Right lobe of liver (tissue), 6 donors: ENCODE results near the gene RAB37. TPM values are rescaled to one million over a fixed set of nuclear protein-coding genes. Genes with fewer than 3 reads are reported as not detected.

Experiments
- ATAC-seq, 4 donors: fragments of 200-7000 bp; cut with Tn5 transposase; one replicate each; pipeline ENCODE4 v1.9.1; 2020; ENCODE audit warnings: mild to moderate bottlenecking in 4 of 4, moderate library complexity in 4 of 4
- DNase-seq, 3 donors: peaks; one replicate each; pipeline ENCODE4 v3.0.0-alpha.2; 2020
- H3K27ac ChIP-seq, 3 donors: fragments of 200-600 bp; one replicate each; pipeline ENCODE4 v1.8.0; 2022
- H3K27me3 ChIP-seq, 2 donors: fragments of 200-600 bp; one replicate each; pipeline ENCODE4 v1.8.0; 2022
- H3K36me3 ChIP-seq, 4 donors: fragments of 200-600 bp; sonication (generic) in 1 of 4; one replicate each; pipeline versions ENCODE4 v1.5.1 to v1.8.0; 2017 to 2022; ENCODE audit warnings: control low read depth in 1 of 4
- H3K4me1 ChIP-seq, 4 donors: fragments of 200-600 bp; sonication (generic) in 1 of 4; one replicate each; pipeline versions ENCODE4 v1.5.1 to v1.8.0; 2017 to 2022; ENCODE audit warnings: control low read depth in 1 of 4
- H3K4me3 ChIP-seq, 3 donors: fragments of 200-600 bp; one replicate each; pipeline ENCODE4 v1.8.0; 2022
- H3K9me3 ChIP-seq, 4 donors: fragments of 200-600 bp; sonication (generic) in 1 of 4; one replicate each; pipeline versions ENCODE4 v1.5.1 to v1.8.0; 2017 to 2022; ENCODE audit warnings: control low read depth in 1 of 4
- CTCF ChIP-seq, 4 donors: fragments of 200-600 bp in 3 of 4; fragments of 450-650 bp in 1 of 4; IDR thresholded peaks; one replicate each; pipeline versions ENCODE4 v1.5.1 to v1.8.0; 2016 to 2022; ENCODE audit warnings: antibody characterized with exemption in 4 of 4, mild to moderate bottlenecking in 2 of 4
- POLR2A ChIP-seq: fragments of 450-650 bp; IDR thresholded peaks from one replicate; pipeline ENCODE4 v1.6.1; 2017; ENCODE audit warnings: antibody characterized with exemption, mild to moderate bottlenecking
- WGBS: methylation state at CpG from one replicate; pipeline ENCODE4 v1.1.6; 2018; ENCODE audit warnings: low coverage, low lambda C conversion rate; ENCODE audit not compliant: insufficient coverage; ENCODE audit errors: missing lambda C conversion rate; 5-methylcytosine and 5-hydroxymethylcytosine counted together
- intact Hi-C, 2 donors: fragments of 100-400 bp; cut with DNase I; formaldehyde crosslinking; loops; one replicate each; pipeline versions ENCODE4 v1.11.2 to v1.14.1; 2022
- total RNA-seq, 6 experiments: library from RNA; depleted of rRNA in 2 of 6; stranded (reverse); fragments of >200 nt in 2 of 6; fragmentation: NEBNext Ultra II Directional in 3 of 6; extraction: Animal tissue kit (Norgen Biotek cat#: 25700) in 3 of 6; gene quantifications; one replicate each; pipeline versions ENCODE4 v1.1.0 to v1.2.4, GENCODE V29; 2016 to 2023
- donor health status: DM: no; HTN: yes; CAD: no.
- donor health status: DM: no; HTN: no; CAD: no.
- donor health status: DM: no; HTN: no; CAD: no.
- donor health status: DM: no; HTN: yes; CAD: no.
- donor health status: DM: no; HTN: yes; CAD: no.

RAB37 gene
- total RNA-seq, 6 experiments from 2014 or later = 5.0 to 14.4 (median 9.0) TPM

- Histone ChIP-seq H3K4me3 (no peak overlapping the region), H3K27ac (no peak overlapping the region), H3K9me3 (no peaks in the 10 kb centered on the region), H3K27me3 (no peaks in the 10 kb centered on the region), H3K4me1 (no peaks in the 10 kb centered on the region), H3K36me3 (no peaks in the 10 kb centered on the region)
- 82% methylated on average over 4 of the region's 4 CpGs for WGBS
- TF ChIP-seq CTCF (IDR thresholded peaks at IDR 0.05) (no peak), POLR2A (no peak)
- no peak for ATAC-seq
- no peak for DNase-seq
- intact Hi-C loops = no loop called here
These were observed 16.6 kb upstream of the RAB37 start for GRCh38 chr17:74720506-74720905.

GRCh38 chr17:74722782-74723181 is 14.3 kb upstream of the RAB37 start:
- Histone ChIP-seq H3K27me3 (no peaks in the 10 kb centered on the region), H3K9me3 (no peaks in the 10 kb centered on the region), H3K4me1 (no peaks in the 10 kb centered on the region), H3K4me3 (no peak overlapping the region), H3K27ac (no peak overlapping the region), H3K36me3 (no peaks in the 10 kb centered on the region)
- no peak for TF ChIP-seq POLR2A
- TF ChIP-seq CTCF (IDR thresholded peaks at IDR 0.05) = no peak
- ATAC-seq (no peak), DNase-seq (no peak)
- intact Hi-C loops = no loop called here
- WGBS = 88% methylated on average over 4 of the region's 4 CpGs

GRCh38 chr17:74723891-74724290 is 13.2 kb upstream of the RAB37 start:
- intact Hi-C loops = no loop called here
- Histone ChIP-seq H3K4me3 (no peak overlapping the region), H3K27ac (no peak overlapping the region), H3K9me3 (no peaks in the 10 kb centered on the region), H3K36me3 (no peaks in the 10 kb centered on the region), H3K27me3 (no peaks in the 10 kb centered on the region), H3K4me1 (no peaks in the 10 kb centered on the region)
- no peak for ATAC-seq
- 58% methylated on average over 5 of the region's 5 CpGs for WGBS
- TF ChIP-seq CTCF (IDR thresholded peaks at IDR 0.05) = no peak
- no peak for TF ChIP-seq POLR2A
- no peak for DNase-seq

GRCh38 chr17:74725111-74725510 is 11.9 kb upstream of the RAB37 start:
- intact Hi-C loops = no loop called here
- TF ChIP-seq CTCF (IDR thresholded peaks at IDR 0.05) (no peak), POLR2A (no peak)
- Histone ChIP-seq H3K36me3 (no peaks in the 10 kb centered on the region), H3K4me1 (no peaks in the 10 kb centered on the region), H3K4me3 (no peak overlapping the region), H3K27me3 (no peaks in the 10 kb centered on the region), H3K27ac (no peak overlapping the region), H3K9me3 (no peaks in the 10 kb centered on the region)
- WGBS = 93% methylated on average over 2 of the region's 3 CpGs
- ATAC-seq (no peak), DNase-seq (no peak)
